ENCODE results near the gene SHOX.
"Not testable (repeated sequence)": the region's sequence is repeated elsewhere in the genome, so short reads cannot be mapped to it uniquely, and the experiment has no call there.

SHOX gene

GRCh38 chrX:621705-622503, 8.7 kb upstream of the SHOX start:
- DNase-seq (ENCODE audit: insufficient read length, low spot score) (no peak), FAIRE-seq (no peak)

- FAIRE-seq; DNase-seq (ENCODE audit: insufficient read length, low spot score): not testable (repeated sequence)
Measured at GRCh38 chrX:622802-623201, 7.8 kb upstream of the SHOX start.

DNA sequence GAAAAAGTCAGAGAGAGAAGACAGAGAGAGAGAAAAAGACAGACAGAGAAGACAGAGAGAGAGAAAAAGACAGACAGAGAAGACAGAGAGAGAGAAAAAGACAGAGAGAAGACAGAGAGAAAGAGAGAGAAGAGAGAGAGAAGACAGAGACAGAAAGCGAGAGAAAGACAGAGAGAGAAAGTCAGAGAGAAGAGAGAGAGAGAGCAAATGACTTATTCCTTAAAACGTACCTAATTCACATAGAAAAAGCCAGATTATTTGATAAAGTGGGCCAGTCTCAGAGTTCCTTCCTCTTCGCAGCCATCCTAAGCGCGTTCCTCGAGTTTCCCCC, 7.4 kb upstream of the SHOX start:
- FAIRE-seq = no peak
- no peak for DNase-seq (ENCODE audit: insufficient read length, low spot score)

- no peak for DNase-seq (ENCODE audit: insufficient read length, low spot score)
- FAIRE-seq = no peak
Measured at GRCh38 chrX:623599-624315, 6.8 kb upstream of the SHOX start.

GRCh38 chrX:625137-625691, 5.4 kb upstream of the SHOX start:
- DNase-seq (ENCODE audit: insufficient read length, low spot score) = no peak
- no peak for FAIRE-seq

DNA sequence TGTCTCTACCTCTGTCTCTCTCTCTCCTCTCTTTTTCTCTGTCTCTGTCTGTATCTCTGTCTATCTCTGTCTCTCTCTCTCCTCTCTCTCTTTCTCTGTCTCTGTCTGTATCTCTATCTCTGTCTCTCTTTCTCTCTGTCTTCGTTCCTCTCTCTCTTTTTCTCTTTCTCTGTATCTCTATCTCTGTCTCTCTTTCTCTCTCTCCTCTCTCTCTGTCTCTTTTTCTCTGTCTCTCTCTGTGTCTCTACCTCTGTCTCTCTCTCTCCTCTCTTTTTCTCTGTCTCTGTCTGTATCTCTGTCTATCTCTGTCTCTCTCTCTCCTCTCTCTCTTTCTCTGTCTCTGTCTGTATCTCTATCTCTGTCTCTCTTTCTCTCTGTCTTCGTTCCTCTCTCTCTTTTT, 4.5 kb upstream of the SHOX start:
- DNase-seq (ENCODE audit: insufficient read length, low spot score); FAIRE-seq: not testable (repeated sequence)

- FAIRE-seq (no peak), DNase-seq (ENCODE audit: insufficient read length, low spot score) (no peak)
Measured at GRCh38 chrX:626745-627509, 3.7 kb upstream of the SHOX start.

- no peak for DNase-seq (ENCODE audit: insufficient read length, low spot score)
- no peak for FAIRE-seq
Measured at GRCh38 chrX:627510-627981, 3.0 kb upstream of the SHOX start.

- FAIRE-seq (no peak), DNase-seq (ENCODE audit: insufficient read length, low spot score) (no peak)
Measured at GRCh38 chrX:627995-628394, 2.6 kb upstream of the SHOX start.

GRCh38 chrX:629230-630006, 1.2 kb upstream of the SHOX start:
- no peak for FAIRE-seq
- no peak for DNase-seq (ENCODE audit: insufficient read length, low spot score)

DNA sequence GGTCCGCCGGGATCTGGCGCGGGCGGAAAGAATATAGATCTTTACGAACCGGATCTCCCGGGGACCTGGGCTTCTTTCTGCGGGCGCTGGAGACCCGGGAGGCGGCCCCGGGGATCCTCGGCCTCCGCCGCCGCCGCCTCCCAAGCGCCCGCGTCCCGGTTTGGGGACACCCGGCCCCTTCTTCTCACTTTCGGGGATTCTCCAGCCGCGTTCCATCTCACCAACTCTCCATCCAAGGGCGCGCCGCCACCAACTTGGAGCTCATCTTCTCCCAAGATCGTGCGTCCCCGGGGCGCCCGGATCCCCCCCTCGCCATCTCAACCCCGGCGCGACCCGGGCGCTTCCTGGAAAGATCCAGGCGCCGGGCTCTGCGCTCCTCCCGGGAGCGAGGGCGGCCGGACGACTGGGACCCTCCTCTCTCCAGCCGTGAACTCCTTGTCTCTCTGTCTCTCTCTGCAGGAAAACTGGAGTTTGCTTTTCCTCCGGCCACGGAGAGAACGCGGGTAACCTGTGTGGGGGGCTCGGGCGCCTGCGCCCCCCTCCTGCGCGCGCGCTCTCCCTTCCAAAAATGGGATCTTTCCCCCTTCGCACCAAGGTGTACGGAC, 482 bp upstream of the SHOX start:
- FAIRE-seq (no peak), DNase-seq (ENCODE audit: insufficient read length, low spot score) (no peak)

DNA sequence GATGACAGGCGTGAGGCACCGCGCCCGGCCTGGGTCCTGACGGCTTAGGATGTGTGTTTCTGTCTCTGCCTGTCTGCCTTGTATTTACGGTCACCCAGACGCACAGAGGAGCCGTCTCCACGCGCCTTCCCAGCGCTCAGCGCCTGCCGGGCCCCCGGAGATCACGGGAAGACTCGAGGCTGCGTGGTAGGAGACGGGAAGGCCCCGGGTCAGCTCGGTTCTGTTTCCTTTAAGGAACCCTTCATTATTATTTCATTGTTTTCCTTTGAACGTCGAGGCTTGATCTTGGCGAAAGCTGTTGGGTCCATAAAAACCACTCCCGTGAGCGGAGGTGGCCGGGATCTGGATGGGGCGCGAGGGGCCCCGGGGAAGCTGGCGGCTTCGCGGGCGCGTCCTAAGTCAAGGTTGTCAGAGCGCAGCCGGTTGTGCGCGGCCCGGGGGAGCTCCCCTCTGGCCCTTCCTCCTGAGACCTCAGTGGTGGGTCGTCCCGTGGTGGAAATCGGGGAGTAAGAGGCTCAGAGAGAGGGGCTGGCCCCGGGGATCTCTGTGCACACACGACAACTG, 1.3 kb downstream of the SHOX start:
- no peak for FAIRE-seq
- no peak for DNase-seq (ENCODE audit: insufficient read length, low spot score)

DNA sequence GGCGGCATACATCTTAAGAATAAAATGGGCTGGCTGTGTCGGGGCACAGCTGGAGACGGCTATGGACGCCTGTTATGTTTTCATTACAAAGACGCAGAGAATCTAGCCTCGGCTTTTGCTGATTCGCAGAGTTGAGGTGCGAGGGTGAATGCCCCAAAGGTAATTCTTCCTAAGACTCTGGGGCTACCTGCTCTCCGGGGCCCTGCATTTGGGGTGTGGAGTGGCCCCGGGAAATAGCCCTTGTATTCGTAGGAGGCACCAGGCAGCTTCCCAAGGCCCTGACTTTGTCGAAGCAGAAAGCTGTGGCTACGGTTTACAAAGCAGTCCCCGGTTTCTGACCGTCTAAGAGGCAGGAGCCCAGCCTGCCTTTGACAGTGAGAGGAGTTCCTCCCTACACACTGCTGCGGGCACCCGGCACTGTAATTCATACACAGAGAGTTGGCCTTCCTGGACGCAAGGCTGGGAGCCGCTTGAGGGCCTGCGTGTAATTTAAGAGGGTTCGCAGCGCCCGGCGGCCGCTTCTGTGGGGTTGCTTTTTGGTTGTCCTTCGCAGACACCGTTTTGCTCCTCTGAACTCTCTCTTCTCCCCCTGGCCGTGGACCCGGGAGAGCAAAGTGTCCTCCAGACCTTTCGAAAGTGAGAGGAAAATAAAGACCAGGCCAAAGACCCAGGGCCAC, 1.9 kb downstream of the SHOX start:
- DNase-seq (ENCODE audit: insufficient read length, low spot score) = no peak

DNA sequence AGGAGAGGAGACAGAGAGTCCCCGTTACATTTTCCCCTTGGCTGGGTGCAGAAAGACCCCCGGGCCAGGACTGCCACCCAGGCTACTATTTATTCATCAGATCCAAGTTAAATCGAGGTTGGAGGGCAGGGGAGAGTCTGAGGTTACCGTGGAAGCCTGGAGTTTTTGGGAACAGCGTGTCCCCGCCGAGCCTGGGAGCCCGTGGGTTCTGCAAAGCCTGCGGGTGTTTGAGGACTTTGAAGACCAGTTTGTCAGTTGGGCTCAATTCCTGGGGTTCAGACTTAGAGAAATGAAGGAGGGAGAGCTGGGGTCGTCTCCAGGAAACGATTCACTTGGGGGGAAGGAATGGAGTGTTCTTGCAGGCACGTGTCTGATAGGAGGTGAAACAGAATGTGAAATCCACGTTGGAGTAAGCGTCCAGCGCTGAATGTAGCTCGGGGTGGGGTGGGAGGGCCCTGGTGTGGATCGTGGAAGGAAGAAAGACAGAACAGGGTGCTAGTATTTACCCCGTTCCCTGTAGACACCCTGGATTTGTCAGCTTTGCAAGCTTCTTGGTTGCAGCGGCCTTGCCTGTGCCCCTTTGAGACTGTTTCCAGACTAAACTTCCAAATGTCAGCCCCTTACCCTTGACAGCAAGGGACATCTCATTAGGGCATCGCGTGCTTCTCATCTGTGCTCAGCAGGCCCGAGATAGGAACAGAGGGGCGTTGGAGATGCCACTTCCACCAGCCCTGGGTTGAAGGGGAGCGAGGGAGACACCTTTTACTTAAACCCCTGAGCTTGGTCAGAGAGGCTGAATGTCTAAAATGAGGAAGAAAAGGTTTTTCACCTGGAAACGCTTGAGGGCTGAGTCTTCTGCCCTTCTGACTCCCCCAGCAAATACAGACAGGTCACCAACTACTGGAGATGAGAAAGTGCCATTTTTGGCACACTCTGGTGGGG, 2.7 kb downstream of the SHOX start:
- FAIRE-seq (no peak), DNase-seq (ENCODE audit: insufficient read length, low spot score) (no peak)

More for the DNA sequence above, 1.9 kb downstream of the SHOX start:
- FAIRE-seq = no peak

DNA sequence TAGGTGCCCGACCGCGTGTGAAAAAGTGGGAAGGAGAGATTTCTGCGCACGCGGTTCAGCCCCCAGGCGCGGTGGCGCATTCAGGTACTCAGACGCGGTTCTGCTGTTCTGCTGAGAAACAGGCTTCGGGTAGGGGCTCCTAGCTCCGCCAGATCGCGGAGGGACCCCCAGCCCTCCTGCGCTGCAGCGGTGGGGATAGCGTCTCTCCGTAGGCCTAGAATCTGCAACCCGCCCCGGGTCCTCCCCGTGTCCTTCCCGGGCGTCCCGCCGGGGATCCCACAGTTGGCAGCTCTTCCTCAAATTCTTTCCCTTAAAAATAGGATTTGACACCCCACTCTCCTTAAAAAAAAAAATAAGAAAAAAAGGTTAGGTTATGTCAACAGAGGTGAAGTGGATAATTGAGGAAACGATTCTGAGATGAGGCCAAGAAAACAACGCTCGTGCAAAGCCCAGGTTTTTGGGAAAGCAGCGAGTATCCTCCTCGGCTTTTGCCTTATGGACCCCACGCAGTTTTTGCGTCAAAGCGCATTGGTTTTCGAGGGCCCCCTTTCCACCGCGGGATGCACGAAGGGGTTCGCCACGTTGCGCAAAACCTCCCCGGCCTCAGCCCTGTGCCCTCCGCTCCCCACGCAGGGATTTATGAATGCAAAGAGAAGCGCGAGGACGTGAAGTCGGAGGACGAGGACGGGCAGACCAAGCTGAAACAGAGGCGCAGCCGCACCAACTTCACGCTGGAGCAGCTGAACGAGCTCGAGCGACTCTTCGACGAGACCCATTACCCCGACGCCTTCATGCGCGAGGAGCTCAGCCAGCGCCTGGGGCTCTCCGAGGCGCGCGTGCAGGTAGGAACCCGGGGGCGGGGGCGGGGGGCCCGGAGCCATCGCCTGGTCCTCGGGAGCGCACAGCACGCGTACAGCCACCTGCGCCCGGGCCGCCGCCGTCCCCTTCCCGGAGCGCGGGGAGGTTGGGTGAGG, 3.7 kb downstream of the SHOX start:
- no peak for DNase-seq (ENCODE audit: insufficient read length, low spot score)
- FAIRE-seq = no peak

- FAIRE-seq (no peak), DNase-seq (ENCODE audit: insufficient read length, low spot score) (no peak)
Measured at GRCh38 chrX:635428-636090, 5.0 kb downstream of the SHOX start.
